GM03348 (cell line): ENCODE measurements around the gene TPST2.
A peak's percentile ranks its signal among the peaks of the same experiment; 100 is the strongest.

Source experiments
- DNase-seq: peaks from one replicate; pipeline ENCODE4 v3.0.0; 2012; ENCODE audit warnings: low spot score

TPST2 gene

GRCh38 chr22:26610072-26610958 lies 20.4 kb upstream of the TPST2 start:
- DNase-seq: peak; percentile 94

- DNase-seq: no peak
Observed at GRCh38 chr22:26609287-26609686, 19.4 kb upstream of the TPST2 start.

GRCh38 chr22:26608129-26608528 lies 18.2 kb upstream of the TPST2 start:
- no peak for DNase-seq

GRCh38 chr22:26606611-26607010 lies 16.7 kb upstream of the TPST2 start:
- DNase-seq: peak; percentile 58

- DNase-seq: no peak
Observed at GRCh38 chr22:26604368-26604767, 14.4 kb upstream of the TPST2 start.

GRCh38 chr22:26602127-26602526 lies 12.2 kb upstream of the TPST2 start:
- DNase-seq: no peak

- no peak for DNase-seq
Observed at GRCh38 chr22:26601726-26602125, 11.8 kb upstream of the TPST2 start.

- no peak for DNase-seq
Observed at GRCh38 chr22:26599505-26599904, 9.6 kb upstream of the TPST2 start.

- DNase-seq: no peak
Observed at GRCh38 chr22:26597480-26597879, 7.5 kb upstream of the TPST2 start.

- no peak for DNase-seq
Observed at GRCh38 chr22:26597026-26597425, 7.1 kb upstream of the TPST2 start.

- no peak for DNase-seq
Observed at GRCh38 chr22:26593763-26594162, 3.8 kb upstream of the TPST2 start.

GRCh38 chr22:26592421-26592891 lies 2.5 kb upstream of the TPST2 start:
- no peak for DNase-seq

GRCh38 chr22:26589367-26589844 lies 526 bp downstream of the TPST2 start:
- DNase-seq: peak; percentile 58

- DNase-seq: no peak
Observed at GRCh38 chr22:26588729-26589366, 1.1 kb downstream of the TPST2 start.

- DNase-seq: no peak
Observed at GRCh38 chr22:26587991-26588613, 1.8 kb downstream of the TPST2 start.

GRCh38 chr22:26586556-26587325 lies 3.2 kb downstream of the TPST2 start:
- DNase-seq: no peak

- peak; percentile 76 for DNase-seq
Observed at GRCh38 chr22:26585104-26585790, 4.7 kb downstream of the TPST2 start.

GRCh38 chr22:26584010-26584409 lies 5.9 kb downstream of the TPST2 start:
- DNase-seq: no peak

GRCh38 chr22:26581633-26582168 lies 8.2 kb downstream of the TPST2 start:
- no peak for DNase-seq

GRCh38 chr22:26581026-26581425 lies 8.9 kb downstream of the TPST2 start:
- no peak for DNase-seq
